Measurements from ENCODE around the gene ELL. TPM values are rescaled to one million over a fixed set of nuclear protein-coding genes. Genes with fewer than 3 reads are reported as not detected.

Gene ELL
- total and polyA plus RNA-seq, 9 of the 15 experiments (the other 6 are each of a cell fraction or from before 2014, with no cell fraction given): 0.24 to 22.5 (median 4.1) TPM

DNA sequence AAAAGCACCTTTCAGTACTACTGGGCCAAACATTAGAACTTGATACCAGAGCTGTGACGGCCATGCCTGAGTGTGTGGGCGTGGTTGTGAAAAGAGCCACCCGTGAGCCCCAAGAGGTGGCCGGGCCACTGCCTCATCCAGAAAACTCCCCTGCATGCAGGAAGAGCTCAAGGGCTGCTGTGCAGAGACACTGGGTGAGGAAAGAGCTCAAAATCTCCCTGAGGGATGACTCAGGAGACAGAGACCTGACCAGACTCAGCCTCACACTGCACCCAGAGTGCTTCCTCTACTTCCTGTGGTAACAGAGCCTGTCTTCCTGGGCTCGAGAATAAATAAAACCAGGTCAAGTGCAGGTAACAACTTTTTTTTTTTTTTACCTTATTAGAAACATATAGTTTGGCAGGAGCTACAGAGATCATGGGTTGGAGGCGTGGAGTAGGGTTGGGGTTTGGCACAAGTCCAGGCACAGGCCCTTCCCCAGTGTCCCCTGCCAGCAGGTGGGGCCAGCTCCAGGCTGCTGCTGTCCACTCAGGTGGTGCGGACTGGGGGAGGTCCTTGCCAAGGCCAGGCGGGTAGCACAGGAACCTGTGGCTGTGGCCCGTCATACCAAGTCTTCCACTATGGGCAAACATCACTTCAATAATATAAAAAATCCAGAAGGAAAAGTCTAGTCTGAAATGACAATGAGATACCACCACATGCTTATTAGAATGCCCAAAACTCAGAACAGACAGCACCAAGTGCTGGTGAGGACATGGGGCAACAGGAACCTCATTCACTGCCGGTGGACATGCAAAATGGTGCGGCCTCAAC lies 25.5 kb downstream of the ELL start (continued):
- TF ChIP-seq, protein P1, sequence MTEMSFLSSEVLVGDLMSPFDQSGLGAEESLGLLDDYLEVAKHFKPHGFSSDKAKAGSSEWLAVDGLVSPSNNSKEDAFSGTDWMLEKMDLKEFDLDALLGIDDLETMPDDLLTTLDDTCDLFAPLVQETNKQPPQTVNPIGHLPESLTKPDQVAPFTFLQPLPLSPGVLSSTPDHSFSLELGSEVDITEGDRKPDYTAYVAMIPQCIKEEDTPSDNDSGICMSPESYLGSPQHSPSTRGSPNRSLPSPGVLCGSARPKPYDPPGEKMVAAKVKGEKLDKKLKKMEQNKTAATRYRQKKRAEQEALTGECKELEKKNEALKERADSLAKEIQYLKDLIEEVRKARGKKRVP (CRISPR knock-in tag; IDR thresholded peaks at IDR 0.05): no peak
- no peak for TF ChIP-seq ZNF780A (CRISPR knock-in tag; IDR thresholded peaks at IDR 0.05)
- TF ChIP-seq, protein P2, sequence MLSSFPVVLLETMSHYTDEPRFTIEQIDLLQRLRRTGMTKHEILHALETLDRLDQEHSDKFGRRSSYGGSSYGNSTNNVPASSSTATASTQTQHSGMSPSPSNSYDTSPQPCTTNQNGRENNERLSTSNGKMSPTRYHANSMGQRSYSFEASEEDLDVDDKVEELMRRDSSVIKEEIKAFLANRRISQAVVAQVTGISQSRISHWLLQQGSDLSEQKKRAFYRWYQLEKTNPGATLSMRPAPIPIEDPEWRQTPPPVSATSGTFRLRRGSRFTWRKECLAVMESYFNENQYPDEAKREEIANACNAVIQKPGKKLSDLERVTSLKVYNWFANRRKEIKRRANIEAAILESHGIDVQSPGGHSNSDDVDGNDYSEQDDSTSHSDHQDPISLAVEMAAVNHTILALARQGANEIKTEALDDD (IDR thresholded peaks at IDR 0.05): no peak
- TF ChIP-seq CCNT2 (IDR thresholded peaks at IDR 0.05; ENCODE audit: borderline replicate concordance, extremely low read depth, insufficient read length, low read depth, low read length): peak; percentile 20
- TF ChIP-seq NFE2 (IDR thresholded peaks at IDR 0.05; ENCODE audit: low read depth): peak; percentile 53; the same call in 1 of the 2 replicates
- no peak for TF ChIP-seq ZNF253 (CRISPR knock-in tag; conservative IDR thresholded peaks at IDR 0.05)
- TF ChIP-seq HDAC8 (tag; IDR thresholded peaks at IDR 0.05): no peak
- 0 out of 2 replicates have a peak, but pooled peaks have one; percentile 19 for TF ChIP-seq ETV1 (tag; conservative IDR thresholded peaks at IDR 0.05; ENCODE audit: low read depth)
- TF ChIP-seq, protein P3, sequence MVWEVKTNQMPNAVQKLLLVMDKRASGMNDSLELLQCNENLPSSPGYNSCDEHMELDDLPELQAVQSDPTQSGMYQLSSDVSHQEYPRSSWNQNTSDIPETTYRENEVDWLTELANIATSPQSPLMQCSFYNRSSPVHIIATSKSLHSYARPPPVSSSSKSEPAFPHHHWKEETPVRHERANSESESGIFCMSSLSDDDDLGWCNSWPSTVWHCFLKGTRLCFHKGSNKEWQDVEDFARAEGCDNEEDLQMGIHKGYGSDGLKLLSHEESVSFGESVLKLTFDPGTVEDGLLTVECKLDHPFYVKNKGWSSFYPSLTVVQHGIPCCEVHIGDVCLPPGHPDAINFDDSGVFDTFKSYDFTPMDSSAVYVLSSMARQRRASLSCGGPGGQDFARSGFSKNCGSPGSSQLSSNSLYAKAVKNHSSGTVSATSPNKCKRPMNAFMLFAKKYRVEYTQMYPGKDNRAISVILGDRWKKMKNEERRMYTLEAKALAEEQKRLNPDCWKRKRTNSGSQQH (CRISPR knock-in tag; IDR thresholded peaks at IDR 0.05): no peak
- 0 out of 2 replicates have a peak, but pooled peaks have one; percentile 6 for TF ChIP-seq MAFG (tag; conservative IDR thresholded peaks at IDR 0.05)
- TF ChIP-seq, protein P4, sequence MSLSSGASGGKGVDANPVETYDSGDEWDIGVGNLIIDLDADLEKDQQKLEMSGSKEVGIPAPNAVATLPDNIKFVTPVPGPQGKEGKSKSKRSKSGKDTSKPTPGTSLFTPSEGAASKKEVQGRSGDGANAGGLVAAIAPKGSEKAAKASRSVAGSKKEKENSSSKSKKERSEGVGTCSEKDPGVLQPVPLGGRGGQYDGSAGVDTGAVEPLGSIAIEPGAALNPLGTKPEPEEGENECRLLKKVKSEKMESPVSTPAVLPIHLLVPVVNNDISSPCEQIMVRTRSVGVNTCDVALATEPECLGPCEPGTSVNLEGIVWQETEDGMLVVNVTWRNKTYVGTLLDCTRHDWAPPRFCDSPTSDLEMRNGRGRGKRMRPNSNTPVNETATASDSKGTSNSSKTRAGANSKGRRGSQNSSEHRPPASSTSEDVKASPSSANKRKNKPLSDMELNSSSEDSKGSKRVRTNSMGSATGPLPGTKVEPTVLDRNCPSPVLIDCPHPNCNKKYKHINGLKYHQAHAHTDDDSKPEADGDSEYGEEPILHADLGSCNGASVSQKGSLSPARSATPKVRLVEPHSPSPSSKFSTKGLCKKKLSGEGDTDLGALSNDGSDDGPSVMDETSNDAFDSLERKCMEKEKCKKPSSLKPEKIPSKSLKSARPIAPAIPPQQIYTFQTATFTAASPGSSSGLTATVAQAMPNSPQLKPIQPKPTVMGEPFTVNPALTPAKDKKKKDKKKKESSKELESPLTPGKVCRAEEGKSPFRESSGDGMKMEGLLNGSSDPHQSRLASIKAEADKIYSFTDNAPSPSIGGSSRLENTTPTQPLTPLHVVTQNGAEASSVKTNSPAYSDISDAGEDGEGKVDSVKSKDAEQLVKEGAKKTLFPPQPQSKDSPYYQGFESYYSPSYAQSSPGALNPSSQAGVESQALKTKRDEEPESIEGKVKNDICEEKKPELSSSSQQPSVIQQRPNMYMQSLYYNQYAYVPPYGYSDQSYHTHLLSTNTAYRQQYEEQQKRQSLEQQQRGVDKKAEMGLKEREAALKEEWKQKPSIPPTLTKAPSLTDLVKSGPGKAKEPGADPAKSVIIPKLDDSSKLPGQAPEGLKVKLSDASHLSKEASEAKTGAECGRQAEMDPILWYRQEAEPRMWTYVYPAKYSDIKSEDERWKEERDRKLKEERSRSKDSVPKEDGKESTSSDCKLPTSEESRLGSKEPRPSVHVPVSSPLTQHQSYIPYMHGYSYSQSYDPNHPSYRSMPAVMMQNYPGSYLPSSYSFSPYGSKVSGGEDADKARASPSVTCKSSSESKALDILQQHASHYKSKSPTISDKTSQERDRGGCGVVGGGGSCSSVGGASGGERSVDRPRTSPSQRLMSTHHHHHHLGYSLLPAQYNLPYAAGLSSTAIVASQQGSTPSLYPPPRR (CRISPR knock-in tag; IDR thresholded peaks at IDR 0.05; ENCODE audit: borderline replicate concordance): no peak
- peak; percentile 52; the same call in 1 of the 2 replicates for TF ChIP-seq ATF3 (IDR thresholded peaks at IDR 0.05)
- no peak for TF ChIP-seq ATF3 (CRISPR knock-in tag; conservative IDR thresholded peaks at IDR 0.05)
